Measurements from ENCODE around the gene ZNF618. TPM values are rescaled to one million over a fixed set of nuclear protein-coding genes. Genes with fewer than 3 reads are reported as not detected.

ZNF618 gene
- total and polyA plus RNA-seq, 2 experiments from 2014 or later = 2.3 to 5.1 TPM

- in situ Hi-C loops (cut with MboI) = no loop called here
- Histone ChIP-seq H3F3A (ENCODE audit: insufficient read depth) (no peaks in the 10 kb centered on the region), H3K4me2 (ENCODE audit: unreplicated experiment) (no peak overlapping the region), H3K9me3 (ENCODE audit: low read depth) (no peaks in the 10 kb centered on the region), H3K4me3 (no peak overlapping the region), H3K9me2 (ENCODE audit: insufficient read depth) (no peaks in the 10 kb centered on the region), H4K20me1 (ENCODE audit: insufficient read depth) (no peaks in the 10 kb centered on the region), H2AFZ (no peak overlapping the region), H3K79me2 (ENCODE audit: insufficient read depth) (no peaks in the 10 kb centered on the region), H3K9ac (no peak overlapping the region), H3K27ac (no peak overlapping the region), H3K36me3 (ENCODE audit: low read depth) (no peaks in the 10 kb centered on the region), H3K27me3 (replicated peaks; ENCODE audit: insufficient read depth) (no peaks in the 10 kb centered on the region), H3K4me1 (ENCODE audit: insufficient read depth) (no peaks in the 10 kb centered on the region)
- TF ChIP-seq EZH2 (IDR thresholded peaks at IDR 0.05; ENCODE audit: insufficient read depth, poor library complexity, severe bottlenecking) (no peak), EZH2phosphoT487 (IDR thresholded peaks at IDR 0.05; ENCODE audit: insufficient read depth, low read depth) (no peak)
- 82 to 83% methylated on average over 7 of the region's 7 CpGs for WGBS, 2 experiments (ENCODE audit: low coverage in 1 of 2, low lambda C conversion rate in 2 of 2, missing lambda C conversion rate in 2 of 2)
- no peak for DNase-seq
Measured at GRCh38 chr9:114051706-114052105, 175.6 kb downstream of the ZNF618 start.

- Histone ChIP-seq H3K9me3 (ENCODE audit: low read depth) (no peaks in the 10 kb centered on the region), H3K79me2 (ENCODE audit: insufficient read depth) (no peaks in the 10 kb centered on the region), H2AFZ (no peak overlapping the region), H3F3A (ENCODE audit: insufficient read depth) (no peaks in the 10 kb centered on the region), H3K4me3 (no peak overlapping the region), H3K27me3 (replicated peaks; ENCODE audit: insufficient read depth) (no peaks in the 10 kb centered on the region), H3K27ac (no peak overlapping the region), H3K4me2 (ENCODE audit: unreplicated experiment) (no peak overlapping the region), H3K9ac (no peak overlapping the region), H3K9me2 (ENCODE audit: insufficient read depth) (no peaks in the 10 kb centered on the region), H4K20me1 (ENCODE audit: insufficient read depth) (no peaks in the 10 kb centered on the region), H3K36me3 (ENCODE audit: low read depth) (no peaks in the 10 kb centered on the region), H3K4me1 (ENCODE audit: insufficient read depth) (no peaks in the 10 kb centered on the region)
- 98 to 99% methylated on average over 8 of the region's 8 CpGs for WGBS, 2 experiments (ENCODE audit: low coverage in 1 of 2, low lambda C conversion rate in 2 of 2, missing lambda C conversion rate in 2 of 2)
- TF ChIP-seq EZH2 (IDR thresholded peaks at IDR 0.05; ENCODE audit: insufficient read depth, poor library complexity, severe bottlenecking) (no peak), EZH2phosphoT487 (IDR thresholded peaks at IDR 0.05; ENCODE audit: insufficient read depth, low read depth) (no peak)
- DNase-seq = no peak
- in situ Hi-C loops (cut with MboI) = no loop called here
Measured at GRCh38 chr9:114053246-114054005, 177.3 kb downstream of the ZNF618 start.

GRCh38 chr9:114054191-114054690 is 178.1 kb downstream of the ZNF618 start:
- Histone ChIP-seq H3K4me3 (no peak overlapping the region), H3K9me2 (ENCODE audit: insufficient read depth) (no peaks in the 10 kb centered on the region), H3K9ac (no peak overlapping the region), H3K27me3 (replicated peaks; ENCODE audit: insufficient read depth) (no peaks in the 10 kb centered on the region), H3F3A (ENCODE audit: insufficient read depth) (no peaks in the 10 kb centered on the region), H4K20me1 (ENCODE audit: insufficient read depth) (no peaks in the 10 kb centered on the region), H3K4me1 (ENCODE audit: insufficient read depth) (no peaks in the 10 kb centered on the region), H2AFZ (no peak overlapping the region), H3K36me3 (ENCODE audit: low read depth) (no peaks in the 10 kb centered on the region), H3K79me2 (ENCODE audit: insufficient read depth) (no peaks in the 10 kb centered on the region), H3K9me3 (ENCODE audit: low read depth) (no peaks in the 10 kb centered on the region), H3K27ac (no peak overlapping the region), H3K4me2 (ENCODE audit: unreplicated experiment) (no peak overlapping the region)
- in situ Hi-C loops (cut with MboI) = no loop called here
- no peak for DNase-seq
- TF ChIP-seq EZH2phosphoT487 (IDR thresholded peaks at IDR 0.05; ENCODE audit: insufficient read depth, low read depth) = no peak
- no peak for TF ChIP-seq EZH2 (IDR thresholded peaks at IDR 0.05; ENCODE audit: insufficient read depth, poor library complexity, severe bottlenecking)
- WGBS, 2 experiments (ENCODE audit: low coverage in 1 of 2, low lambda C conversion rate in 2 of 2, missing lambda C conversion rate in 2 of 2) = 84 to 89% methylated on average over 10 of the region's 10 CpGs

- no peaks in the 10 kb centered on the region for H3K27me3 ChIP-seq (replicated peaks; ENCODE audit: insufficient read depth)
- no peak overlapping the region for H2AFZ ChIP-seq
- TF ChIP-seq EZH2phosphoT487 (IDR thresholded peaks at IDR 0.05; ENCODE audit: insufficient read depth, low read depth) (no peak), EZH2 (IDR thresholded peaks at IDR 0.05; ENCODE audit: insufficient read depth, poor library complexity, severe bottlenecking) (no peak)
- no peaks in the 10 kb centered on the region for H4K20me1 ChIP-seq (ENCODE audit: insufficient read depth)
- DNase-seq = no peak
- H3F3A ChIP-seq (ENCODE audit: insufficient read depth) = no peaks in the 10 kb centered on the region
- 93 to 95% methylated on average over 18 of the region's 18 CpGs for WGBS, 2 experiments (ENCODE audit: low coverage in 1 of 2, low lambda C conversion rate in 2 of 2, missing lambda C conversion rate in 2 of 2)
- no peaks in the 10 kb centered on the region for H3K9me2 ChIP-seq (ENCODE audit: insufficient read depth)
- H3K4me3 ChIP-seq = no peak overlapping the region
- no peaks in the 10 kb centered on the region for H3K9me3 ChIP-seq (ENCODE audit: low read depth)
- no peaks in the 10 kb centered on the region for H3K79me2 ChIP-seq (ENCODE audit: insufficient read depth)
- no peaks in the 10 kb centered on the region for H3K36me3 ChIP-seq (ENCODE audit: low read depth)
- H3K27ac ChIP-seq = no peak overlapping the region
- no peak overlapping the region for H3K4me2 ChIP-seq (ENCODE audit: unreplicated experiment)
- no peak overlapping the region for H3K9ac ChIP-seq
- no peaks in the 10 kb centered on the region for H3K4me1 ChIP-seq (ENCODE audit: insufficient read depth)
- in situ Hi-C loops (cut with MboI) = no loop called here
Measured at GRCh38 chr9:114055061-114055460, 179.0 kb downstream of the ZNF618 start.
